ENCODE measurements around the gene RAB44. TPM values are rescaled to one million over a fixed set of nuclear protein-coding genes. Genes with fewer than 3 reads are reported as not detected.

RAB44 gene
- total RNA-seq, 1 donor from 2014 or later: 0.05 TPM

- no peak overlapping the region for H3K4me3 Mint-ChIP-seq
- DNase-seq (ENCODE audit: low spot score): no peak
- H3K27ac Mint-ChIP-seq: no peak overlapping the region
- peaks cover 59% of the 10 kb centered on the region for H3K4me1 Mint-ChIP-seq (ENCODE audit: low read depth)
- intact Hi-C loops (cut with micrococcal nuclease): no loop called here
- no peaks in the 10 kb centered on the region for H3K9me3 Mint-ChIP-seq
- H3K27me3 Mint-ChIP-seq (ENCODE audit: insufficient read depth): no peaks in the 10 kb centered on the region
- peaks cover 55% of the 10 kb centered on the region for H3K36me3 Mint-ChIP-seq (ENCODE audit: low read depth)
Observed at GRCh38 chr6:36685166-36685924, 12.3 kb upstream of the RAB44 start.

GRCh38 chr6:36685926-36686667 lies 11.5 kb upstream of the RAB44 start:
- Mint-ChIP-seq H3K4me3 (no peak overlapping the region), H3K36me3 (ENCODE audit: low read depth) (peaks cover 52% of the 10 kb centered on the region), H3K9me3 (no peaks in the 10 kb centered on the region), H3K4me1 (ENCODE audit: low read depth) (peaks cover 60% of the 10 kb centered on the region), H3K27ac (no peak overlapping the region), H3K27me3 (ENCODE audit: insufficient read depth) (no peaks in the 10 kb centered on the region)
- no peak for DNase-seq (ENCODE audit: low spot score)
- intact Hi-C loops (cut with micrococcal nuclease): no loop called here

- no peaks in the 10 kb centered on the region for H3K9me3 Mint-ChIP-seq
- intact Hi-C loops (cut with micrococcal nuclease): no loop called here
- H3K4me1 Mint-ChIP-seq (ENCODE audit: low read depth): peaks cover 63% of the 10 kb centered on the region
- no peak overlapping the region for H3K27ac Mint-ChIP-seq
- no peak for DNase-seq (ENCODE audit: low spot score)
- H3K4me3 Mint-ChIP-seq: no peak overlapping the region
- H3K36me3 Mint-ChIP-seq (ENCODE audit: low read depth): peaks cover 50% of the 10 kb centered on the region
- H3K27me3 Mint-ChIP-seq (ENCODE audit: insufficient read depth): no peaks in the 10 kb centered on the region
Observed at GRCh38 chr6:36686668-36687513, 10.7 kb upstream of the RAB44 start.

GRCh38 chr6:36688063-36688738 lies 9.4 kb upstream of the RAB44 start:
- intact Hi-C loops (cut with micrococcal nuclease): no loop called here
- H3K27ac Mint-ChIP-seq: no peak overlapping the region
- peaks cover 60% of the 10 kb centered on the region for H3K4me1 Mint-ChIP-seq (ENCODE audit: low read depth)
- H3K9me3 Mint-ChIP-seq: no peaks in the 10 kb centered on the region
- no peak for DNase-seq (ENCODE audit: low spot score)
- no peak overlapping the region for H3K4me3 Mint-ChIP-seq
- peaks cover 41% of the 10 kb centered on the region for H3K36me3 Mint-ChIP-seq (ENCODE audit: low read depth)
- H3K27me3 Mint-ChIP-seq (ENCODE audit: insufficient read depth): no peaks in the 10 kb centered on the region

- H3K36me3 Mint-ChIP-seq (ENCODE audit: low read depth): peaks cover 37% of the 10 kb centered on the region
- H3K9me3 Mint-ChIP-seq: no peaks in the 10 kb centered on the region
- peaks cover 60% of the 10 kb centered on the region for H3K4me1 Mint-ChIP-seq (ENCODE audit: low read depth)
- no peak for DNase-seq (ENCODE audit: low spot score)
- intact Hi-C loops (cut with micrococcal nuclease): no loop called here
- H3K27ac Mint-ChIP-seq: no peak overlapping the region
- H3K4me3 Mint-ChIP-seq: no peak overlapping the region
- no peaks in the 10 kb centered on the region for H3K27me3 Mint-ChIP-seq (ENCODE audit: insufficient read depth)
Observed at GRCh38 chr6:36688739-36689075, 8.9 kb upstream of the RAB44 start.

GRCh38 chr6:36691011-36691410 lies 6.6 kb upstream of the RAB44 start:
- Mint-ChIP-seq H3K27ac (no peak overlapping the region), H3K27me3 (ENCODE audit: insufficient read depth) (no peaks in the 10 kb centered on the region), H3K4me1 (ENCODE audit: low read depth) (peaks cover 58% of the 10 kb centered on the region), H3K9me3 (no peaks in the 10 kb centered on the region), H3K4me3 (no peak overlapping the region), H3K36me3 (ENCODE audit: low read depth) (peaks cover 20% of the 10 kb centered on the region)
- intact Hi-C loops (cut with micrococcal nuclease): loop anchor here (10.0 kb wide), 1 partner anchor 666 kb away; the partner anchor contains the start of genes MAPK14 and SLC26A8
- no peak for DNase-seq (ENCODE audit: low spot score)

- peaks cover 60% of the 10 kb centered on the region for H3K4me1 Mint-ChIP-seq (ENCODE audit: low read depth)
- H3K9me3 Mint-ChIP-seq: no peaks in the 10 kb centered on the region
- no peaks in the 10 kb centered on the region for H3K27me3 Mint-ChIP-seq (ENCODE audit: insufficient read depth)
- H3K27ac Mint-ChIP-seq: peak overlapping the region; percentile 66
- no peak for DNase-seq (ENCODE audit: low spot score)
- H3K4me3 Mint-ChIP-seq: no peak overlapping the region
- intact Hi-C loops (cut with micrococcal nuclease): loop anchor here (10.0 kb wide), 1 partner anchor 667 kb away; the partner anchor contains the start of genes MAPK14 and SLC26A8
- peaks cover 14% of the 10 kb centered on the region for H3K36me3 Mint-ChIP-seq (ENCODE audit: low read depth)
Observed at GRCh38 chr6:36691612-36692011, 6.0 kb upstream of the RAB44 start.

- intact Hi-C loops (cut with micrococcal nuclease): loop anchor here (10.0 kb wide), 1 partner anchor 667 kb away; the partner anchor contains the start of genes MAPK14 and SLC26A8
- H3K4me3 Mint-ChIP-seq: no peak overlapping the region
- peak; percentile 48 for DNase-seq (ENCODE audit: low spot score)
- peaks cover 9% of the 10 kb centered on the region for H3K36me3 Mint-ChIP-seq (ENCODE audit: low read depth)
- H3K27me3 Mint-ChIP-seq (ENCODE audit: insufficient read depth): no peaks in the 10 kb centered on the region
- no peaks in the 10 kb centered on the region for H3K9me3 Mint-ChIP-seq
- H3K27ac Mint-ChIP-seq: peak overlapping the region; percentile 66
- H3K4me1 Mint-ChIP-seq (ENCODE audit: low read depth): peaks cover 66% of the 10 kb centered on the region
Observed at GRCh38 chr6:36692220-36692619, 5.4 kb upstream of the RAB44 start.

GRCh38 chr6:36692861-36693702 lies 4.5 kb upstream of the RAB44 start:
- no peak for DNase-seq (ENCODE audit: low spot score)
- peaks cover 71% of the 10 kb centered on the region for H3K4me1 Mint-ChIP-seq (ENCODE audit: low read depth)
- no peaks in the 10 kb centered on the region for H3K9me3 Mint-ChIP-seq
- no peaks in the 10 kb centered on the region for H3K27me3 Mint-ChIP-seq (ENCODE audit: insufficient read depth)
- peaks cover 4% of the 10 kb centered on the region for H3K36me3 Mint-ChIP-seq (ENCODE audit: low read depth)
- H3K27ac Mint-ChIP-seq: peak overlapping the region; percentile 6
- no peak overlapping the region for H3K4me3 Mint-ChIP-seq
- intact Hi-C loops (cut with micrococcal nuclease): loop anchor here (10.0 kb wide), 1 partner anchor 668 kb away; the partner anchor contains the start of genes MAPK14 and SLC26A8

GRCh38 chr6:36694616-36695015 lies 3.0 kb upstream of the RAB44 start:
- Mint-ChIP-seq H3K9me3 (no peaks in the 10 kb centered on the region), H3K27ac (peak overlapping the region; percentile 42), H3K36me3 (ENCODE audit: low read depth) (no peaks in the 10 kb centered on the region), H3K4me1 (ENCODE audit: low read depth) (peaks cover 71% of the 10 kb centered on the region), H3K4me3 (no peak overlapping the region), H3K27me3 (ENCODE audit: insufficient read depth) (no peaks in the 10 kb centered on the region)
- intact Hi-C loops (cut with micrococcal nuclease): loop anchor here (1.0 to 10.0 kb wide), 7 partner anchors 14 to 670 kb away; partner anchors contain the start of genes MAPK14, PPIL1 and SLC26A8
- DNase-seq (ENCODE audit: low spot score): no peak

- Mint-ChIP-seq H3K27me3 (ENCODE audit: insufficient read depth) (no peaks in the 10 kb centered on the region), H3K4me1 (ENCODE audit: low read depth) (peaks cover 65% of the 10 kb centered on the region), H3K9me3 (no peaks in the 10 kb centered on the region), H3K27ac (peak overlapping the region; percentile 75), H3K4me3 (peak overlapping the region; percentile 1), H3K36me3 (ENCODE audit: low read depth) (no peaks in the 10 kb centered on the region)
- intact Hi-C loops (cut with micrococcal nuclease): loop anchor here (1.0 to 10.0 kb wide), 7 partner anchors 15 to 671 kb away; partner anchors contain the start of genes MAPK14, PPIL1 and SLC26A8
- no peak for DNase-seq (ENCODE audit: low spot score)
Observed at GRCh38 chr6:36695414-36695813, 2.2 kb upstream of the RAB44 start.

All from activated T-helper 1 cell treated with anti-CD3 and anti-CD28 coated beads, Interleukin-12 subunit alpha, Interleukin-12 subunit beta, Interleukin-2, Interleukin-4 antibody, amounts not matched to agents 30 ng/mL and 10 ng/mL and 1 ng/mL, durations not matched to agents 14 hours and 24 hours and 36 hours (primary cell).